Parathyroid adenoma (tissue), 2 donors: Measurements from ENCODE around the gene METTL8.

Experiments used
- H2AFZ ChIP-seq: fragments of 300-600 bp; sonication (generic); one replicate; pipeline ENCODE4 v1.7.0; 2017; ENCODE audit warnings: antibody characterized with exemption, mild to moderate bottlenecking
- H3K27ac ChIP-seq: fragments of 300-600 bp; sonication (generic); one replicate; pipeline ENCODE4 v1.7.0; 2017
- H3K27me3 ChIP-seq: fragments of 300-600 bp; sonication (generic); one replicate; pipeline ENCODE4 v1.7.0; 2017; ENCODE audit warnings: low read length; ENCODE audit not compliant: control insufficient read depth, insufficient read depth
- H3K36me3 ChIP-seq: fragments of 300-600 bp; sonication (generic); one replicate; pipeline ENCODE4 v1.7.0; 2017; ENCODE audit warnings: low read length; ENCODE audit not compliant: control insufficient read depth, insufficient read depth
- H3K4me1 ChIP-seq: fragments of 300-600 bp; sonication (generic); one replicate; pipeline ENCODE4 v1.7.0; 2017; ENCODE audit warnings: control low read depth
- H3K4me2 ChIP-seq: fragments of 300-600 bp; sonication (generic); one replicate; pipeline ENCODE4 v1.7.0; 2017; ENCODE audit warnings: low read length
- H3K4me3 ChIP-seq: fragments of 300-600 bp; sonication (generic); one replicate; pipeline ENCODE4 v1.7.0; 2017; ENCODE audit warnings: low read depth, low read length
- H3K79me2 ChIP-seq: fragments of 300-600 bp; sonication (generic); one replicate; pipeline ENCODE4 v1.7.0; 2017; ENCODE audit warnings: control low read depth
- H3K9ac ChIP-seq: fragments of 300-600 bp; sonication (generic); one replicate; pipeline ENCODE4 v1.7.0; 2017; ENCODE audit warnings: mild to moderate bottlenecking
- H3K9me3 ChIP-seq: fragments of 300-600 bp; sonication (generic); one replicate; pipeline ENCODE4 v1.7.0; 2017; ENCODE audit warnings: low read length; ENCODE audit not compliant: control insufficient read depth
- CTCF ChIP-seq: fragments of 300-600 bp; sonication (generic); IDR thresholded peaks from one replicate; pipeline ENCODE4 v1.7.0; 2017; ENCODE audit warnings: antibody characterized with exemption, mild to moderate bottlenecking
- donor health status: primary hyperparathyroidism.

METTL8 gene

GRCh38 chr2:171344182-171344581 is 89.6 kb downstream of the METTL8 start:
- no peak overlapping the region for H2AFZ ChIP-seq
- TF ChIP-seq CTCF: no peak
- no peaks in the 10 kb centered on the region for H3K4me1 ChIP-seq
- H3K27me3 ChIP-seq: no peaks in the 10 kb centered on the region
- H3K4me2 ChIP-seq: no peak overlapping the region
- no peaks in the 10 kb centered on the region for H3K9me3 ChIP-seq
- H3K9ac ChIP-seq: no peak overlapping the region
- H3K79me2 ChIP-seq: no peaks in the 10 kb centered on the region
- H3K36me3 ChIP-seq: no peaks in the 10 kb centered on the region
- H3K4me3 ChIP-seq: no peak overlapping the region
- H3K27ac ChIP-seq: no peak overlapping the region

GRCh38 chr2:171342067-171342413 is 91.8 kb downstream of the METTL8 start:
- Histone ChIP-seq H3K9me3 (no peaks in the 10 kb centered on the region), H3K27me3 (no peaks in the 10 kb centered on the region), H3K4me2 (no peak overlapping the region), H3K4me1 (no peaks in the 10 kb centered on the region), H3K27ac (no peak overlapping the region), H3K79me2 (no peaks in the 10 kb centered on the region), H3K4me3 (no peak overlapping the region), H3K36me3 (no peaks in the 10 kb centered on the region), H2AFZ (no peak overlapping the region), H3K9ac (no peak overlapping the region)
- no peak for TF ChIP-seq CTCF

- Histone ChIP-seq H3K79me2 (no peaks in the 10 kb centered on the region), H3K36me3 (no peaks in the 10 kb centered on the region), H3K27ac (no peak overlapping the region), H3K27me3 (no peaks in the 10 kb centered on the region), H3K4me3 (no peak overlapping the region), H2AFZ (no peak overlapping the region), H3K9me3 (no peaks in the 10 kb centered on the region), H3K4me1 (no peaks in the 10 kb centered on the region), H3K4me2 (no peak overlapping the region), H3K9ac (no peak overlapping the region)
- no peak for TF ChIP-seq CTCF
Observed at GRCh38 chr2:171341394-171342066, 92.3 kb downstream of the METTL8 start.

GRCh38 chr2:171334946-171335345 is 98.8 kb downstream of the METTL8 start:
- no peak overlapping the region for H3K9ac ChIP-seq
- no peaks in the 10 kb centered on the region for H3K36me3 ChIP-seq
- no peak overlapping the region for H2AFZ ChIP-seq
- no peaks in the 10 kb centered on the region for H3K4me1 ChIP-seq
- no peak overlapping the region for H3K27ac ChIP-seq
- H3K9me3 ChIP-seq: no peaks in the 10 kb centered on the region
- no peak overlapping the region for H3K4me3 ChIP-seq
- no peak for TF ChIP-seq CTCF
- H3K27me3 ChIP-seq: no peaks in the 10 kb centered on the region
- H3K4me2 ChIP-seq: no peak overlapping the region
- H3K79me2 ChIP-seq: no peaks in the 10 kb centered on the region

- Histone ChIP-seq H3K4me3 (no peak overlapping the region), H3K79me2 (no peaks in the 10 kb centered on the region), H3K4me2 (no peak overlapping the region), H3K4me1 (no peaks in the 10 kb centered on the region), H3K27ac (no peak overlapping the region), H3K9me3 (no peaks in the 10 kb centered on the region), H3K27me3 (no peaks in the 10 kb centered on the region), H2AFZ (no peak overlapping the region), H3K9ac (no peak overlapping the region), H3K36me3 (no peaks in the 10 kb centered on the region)
- TF ChIP-seq CTCF: no peak
Observed at GRCh38 chr2:171334171-171334570, 99.6 kb downstream of the METTL8 start.
